Endothelial cell of umbilical vein (primary cell): ENCODE measurements around the gene GIT2. TPM values are rescaled to one million over a fixed set of nuclear protein-coding genes. Genes with fewer than 3 reads are reported as not detected.

Experiments
- BruUV-seq: library from RNA; stranded (reverse); fragments of 400-500 nt; replicated peaks from 2 replicates; lab custom pipeline; 2021; lab: Mats Ljungman, UMichigan
- CTCF ChIA-PET: fragments of 300-600, 350-600 bp; sonication (Branson Sonifier 250); formaldehyde crosslinking; loops from one replicate; lab custom pipeline; 2021; ENCODE audit warnings: antibody characterized with exemption, inconsistent platforms; lab: Charles Lee
- POLR2A ChIA-PET: fragments of 300-600, 350-600 bp; sonication (Branson Sonifier 250); formaldehyde crosslinking; loops from one replicate; lab custom pipeline; 2021; ENCODE audit warnings: antibody characterized with exemption, inconsistent platforms; lab: Charles Lee
- DNase-seq: peaks from one replicate; pipeline ENCODE4 v3.0.0-alpha.2; 2011; ENCODE audit warnings: low read depth, low spot score
- FAIRE-seq: peaks from 2 replicates; lab custom pipeline; 2011; peaks lifted over from hg19 to GRCh38; lab: Jason Lieb, UNC
- H2AFZ ChIP-seq: 2 replicates; pipeline ENCODE4 v1.6.0; 2012; ENCODE audit warnings: low read depth, low read length, control low read depth, inconsistent platforms
- H3K27ac ChIP-seq: 2 replicates; pipeline ENCODE4 v1.5.1; 2011; ENCODE audit warnings: low read depth, mild to moderate bottlenecking, control low read depth, low read length, moderate library complexity; ENCODE audit not compliant: insufficient read depth
- H3K27me3 ChIP-seq, 2 experiments: 2 replicates each; pipeline versions ENCODE4 v1.6.0 to v1.6.1; 2011; ENCODE audit warnings: low read length in 2 of 2, mixed read lengths in 1 of 2; ENCODE audit not compliant: control insufficient read depth in 2 of 2, insufficient read depth in 2 of 2
- H3K36me3 ChIP-seq, 2 experiments: 2 replicates in 1 of 2; 3 replicates in 1 of 2; pipeline ENCODE4 v1.5.1; 2011; ENCODE audit warnings: low read length in 2 of 2, mild to moderate bottlenecking in 1 of 2, moderate library complexity in 1 of 2; ENCODE audit not compliant: control insufficient read depth in 2 of 2, insufficient read depth in 2 of 2; ENCODE audit errors: extremely low read depth in 1 of 2
- H3K4me1 ChIP-seq: 3 replicates; pipeline ENCODE4 v1.5.1; 2011; ENCODE audit warnings: mild to moderate bottlenecking, low read length; ENCODE audit not compliant: control insufficient read depth, insufficient read depth; ENCODE audit errors: extremely low read depth
- H3K4me2 ChIP-seq: 2 replicates; pipeline ENCODE4 v1.6.1; 2011; ENCODE audit warnings: low read length, control low read depth, mixed read lengths; ENCODE audit not compliant: insufficient read depth
- H3K4me3 ChIP-seq, 3 experiments: fragments of 200-600 bp in 1 of 3; sonication (generic), shearing (Covaris generic) in 1 of 3; replicated peaks in 1 of 3; 2 replicates each; pipeline ENCODE4 v1.5.1; 2011 to 2016; ENCODE audit warnings: control low read depth in 3 of 3, low read length in 3 of 3, mild to moderate bottlenecking in 2 of 3, inconsistent platforms in 1 of 3, low read depth in 1 of 3, moderate library complexity in 1 of 3; ENCODE audit not compliant: insufficient read depth in 1 of 3
- H3K79me2 ChIP-seq: 2 replicates; pipeline ENCODE4 v1.6.0; 2012; ENCODE audit warnings: low read length, inconsistent platforms; ENCODE audit not compliant: control insufficient read depth, insufficient read depth
- H3K9ac ChIP-seq: replicated peaks from 2 replicates; pipeline ENCODE3; 2011; ENCODE audit warnings: low read length, control low read depth; ENCODE audit not compliant: insufficient read depth; ENCODE audit errors: extremely low read depth
- H3K9me1 ChIP-seq: replicated peaks from 3 replicates; pipeline ENCODE4 v1.6.0; 2011; ENCODE audit warnings: mild to moderate bottlenecking, low read length; ENCODE audit not compliant: control insufficient read depth, insufficient read depth; ENCODE audit errors: extremely low read depth
- H3K9me3 ChIP-seq: replicated peaks from 2 replicates; pipeline ENCODE4 v1.5.1; 2012; ENCODE audit warnings: low read length, inconsistent platforms; ENCODE audit not compliant: control insufficient read depth, insufficient read depth
- H4K20me1 ChIP-seq: replicated peaks from 2 replicates; pipeline ENCODE3; 2011; ENCODE audit warnings: mild to moderate bottlenecking, low read length; ENCODE audit not compliant: control insufficient read depth, insufficient read depth; ENCODE audit errors: extremely low read depth
- EZH2 ChIP-seq: IDR thresholded peaks from 2 replicates; pipeline ENCODE4 v1.6.1; 2012; ENCODE audit warnings: borderline replicate concordance, low read depth, mild to moderate bottlenecking, moderate library complexity, low read length, inconsistent platforms; ENCODE audit not compliant: severe bottlenecking
- FOS ChIP-seq: IDR thresholded peaks from 2 replicates; pipeline ENCODE4 v1.6.1; 2011; ENCODE audit warnings: mild to moderate bottlenecking, low read length, moderate library complexity, borderline replicate concordance; ENCODE audit not compliant: insufficient read depth
- GATA2 ChIP-seq: IDR thresholded peaks from 2 replicates; pipeline ENCODE4 v1.7.0; 2011; ENCODE audit warnings: low read depth, mild to moderate bottlenecking, moderate library complexity, mixed read lengths, low read length; ENCODE audit not compliant: insufficient read length, insufficient read depth
- JUN ChIP-seq: IDR thresholded peaks from 2 replicates; pipeline ENCODE4 v1.6.1; 2011; ENCODE audit warnings: borderline replicate concordance, low read depth; ENCODE audit not compliant: insufficient read length, insufficient read depth
- MAX ChIP-seq: IDR thresholded peaks from 2 replicates; pipeline ENCODE4 v1.6.1; 2011; ENCODE audit not compliant: insufficient read depth, insufficient read length
- MYC ChIP-seq: IDR thresholded peaks from one replicate; pipeline ENCODE4 v1.6.1; 2011; ENCODE audit warnings: mild to moderate bottlenecking, low read depth, low read length
- POLR2A ChIP-seq: IDR thresholded peaks from 2 replicates; pipeline ENCODE4 v1.6.1; 2012; ENCODE audit warnings: low read depth, mild to moderate bottlenecking, control low read depth, low read length
- POLR2AphosphoS5 ChIP-seq: IDR thresholded peaks from 2 replicates; pipeline ENCODE4 v1.6.1; 2012; ENCODE audit warnings: low read depth, mild to moderate bottlenecking, control low read depth, low read length, moderate library complexity; ENCODE audit not compliant: insufficient read depth
- dilution Hi-C: fragments of 300-500 bp; cut with MboI; formaldehyde crosslinking; loops from one replicate; pipeline ENCODE4 v1.15.0; 2019; ENCODE audit warnings: low sequenced_read_pairs; ENCODE audit not compliant: extremely low pct_ligation_motif_present
- intact Hi-C: fragments of 100-400 bp; cut with micrococcal nuclease; formaldehyde crosslinking; loops from one replicate; pipeline ENCODE4 v1.10.0; 2022
- polyA plus RNA-seq, 4 experiments: library from polyadenylated mRNA; depleted of rRNA in 3 of 4; stranded (reverse) in 3 of 4; unstranded in 1 of 4; fragments of >200 nt; gene quantifications; 2 replicates each; pipeline versions ENCODE4 v1.2.1 to v1.2.3, GENCODE V29; 2011 to 2012; ENCODE audit warnings: missing spikeins in 1 of 4
- total RNA-seq: library from RNA; stranded (reverse); gene quantifications from 2 replicates; pipeline ENCODE4 v1.2.3, GENCODE V29; 2021
- TF ChIP-seq, protein P1 (sequence below), 2 donors: IDR thresholded peaks; 1 replicate in 1 of 2; 2 replicates in 1 of 2; pipeline ENCODE4 v1.5.1; 2011; ENCODE audit warnings: low read length in 2 of 2, mild to moderate bottlenecking in 2 of 2, moderate library complexity in 2 of 2, control low read depth in 1 of 2, inconsistent platforms in 1 of 2, low read depth in 1 of 2; ENCODE audit not compliant: insufficient read depth in 1 of 2; ENCODE audit errors: extremely low read depth in 1 of 2

The GIT2 gene
- total and polyA plus RNA-seq, 2 donors (not counting 3 experiments of a cell fraction or from before 2014, with no cell fraction given) = 37.3 to 77.2 TPM

DNA sequence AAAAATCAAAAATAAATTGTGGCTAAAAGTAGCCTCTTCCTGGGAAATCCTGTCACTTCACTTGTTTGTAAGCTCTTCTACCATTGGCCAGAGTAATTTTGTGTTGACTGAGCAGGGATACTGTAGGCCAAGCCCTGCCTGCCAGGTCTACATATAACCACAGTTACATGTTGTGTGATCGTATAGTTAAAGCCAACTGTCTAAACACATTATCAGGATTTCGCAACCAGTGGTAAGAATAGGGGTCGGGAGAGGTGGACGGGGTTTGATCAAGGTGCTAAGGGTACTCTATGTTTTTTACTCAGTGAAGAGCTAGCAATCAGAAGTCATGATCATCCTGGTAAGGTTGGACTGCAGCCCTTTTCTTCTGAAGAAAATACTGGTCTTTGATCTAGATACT is 16.5 kb upstream of the GIT2 start:
- H3K79me2 ChIP-seq = peaks cover 3% of the 10 kb centered on the region
- no peak for FAIRE-seq

GRCh38 chr12:110012137-110012536 is 16.0 kb upstream of the GIT2 start:
- ChIA-PET POLR2A (no interaction called here), CTCF (interaction anchor here (1.0 to 1.3 kb wide), 2 partner anchors 11 to 14 kb away, joined by 3 to 4 read pairs; no protein-coding TSS in a partner anchor)
- no peak for FAIRE-seq

More for the DNA sequence above, 16.5 kb upstream of the GIT2 start:
- dilution Hi-C loops (no loop called here), intact Hi-C loops (no loop called here)
- H3K4me2 ChIP-seq = no peak overlapping the region
- POLR2A ChIA-PET = no interaction called here
- H3K27me3 ChIP-seq = no peaks in the 10 kb centered on the region
- no TSS peak for BruUV-seq
- no peak for DNase-seq
- CTCF ChIA-PET = interaction anchor here (1.0 to 1.3 kb wide), 2 partner anchors 11 to 14 kb away, joined by 3 to 4 read pairs; no protein-coding TSS in a partner anchor
- peaks cover 6% of the 10 kb centered on the region for H3K4me1 ChIP-seq
- H3K9ac ChIP-seq = no peak overlapping the region
- no peaks in the 10 kb centered on the region for H3K9me3 ChIP-seq
- H3K9me1 ChIP-seq = no peaks in the 10 kb centered on the region
- no peak overlapping the region for H3K4me3 ChIP-seq
- no peak for TF ChIP-seq MYC
- H2AFZ ChIP-seq = no peak overlapping the region
- no peaks in the 10 kb centered on the region for H3K36me3 ChIP-seq
- no peak overlapping the region for H3K27ac ChIP-seq
- H4K20me1 ChIP-seq = no peaks in the 10 kb centered on the region

More at GRCh38 chr12:110012137-110012536, 16.0 kb upstream of the GIT2 start:
- Histone ChIP-seq H2AFZ (no peak overlapping the region), H3K9me3 (no peaks in the 10 kb centered on the region), H3K4me3 (no peak overlapping the region), H3K9me1 (no peaks in the 10 kb centered on the region), H3K9ac (no peak overlapping the region), H3K27ac (no peak overlapping the region), H3K79me2 (peaks cover 3% of the 10 kb centered on the region), H4K20me1 (no peaks in the 10 kb centered on the region), H3K4me2 (no peak overlapping the region), H3K36me3 (no peaks in the 10 kb centered on the region), H3K4me1 (peaks cover 6% of the 10 kb centered on the region), H3K27me3 (no peaks in the 10 kb centered on the region)
- intact Hi-C loops = no loop called here
- dilution Hi-C loops = no loop called here
- DNase-seq = no peak
- TF ChIP-seq MAX (no peak), FOS (no peak), POLR2A (no peak), POLR2AphosphoS5 (no peak), JUN (no peak), GATA2 (no peak), MYC (no peak), EZH2 (no peak)
- TF ChIP-seq, protein P1, sequence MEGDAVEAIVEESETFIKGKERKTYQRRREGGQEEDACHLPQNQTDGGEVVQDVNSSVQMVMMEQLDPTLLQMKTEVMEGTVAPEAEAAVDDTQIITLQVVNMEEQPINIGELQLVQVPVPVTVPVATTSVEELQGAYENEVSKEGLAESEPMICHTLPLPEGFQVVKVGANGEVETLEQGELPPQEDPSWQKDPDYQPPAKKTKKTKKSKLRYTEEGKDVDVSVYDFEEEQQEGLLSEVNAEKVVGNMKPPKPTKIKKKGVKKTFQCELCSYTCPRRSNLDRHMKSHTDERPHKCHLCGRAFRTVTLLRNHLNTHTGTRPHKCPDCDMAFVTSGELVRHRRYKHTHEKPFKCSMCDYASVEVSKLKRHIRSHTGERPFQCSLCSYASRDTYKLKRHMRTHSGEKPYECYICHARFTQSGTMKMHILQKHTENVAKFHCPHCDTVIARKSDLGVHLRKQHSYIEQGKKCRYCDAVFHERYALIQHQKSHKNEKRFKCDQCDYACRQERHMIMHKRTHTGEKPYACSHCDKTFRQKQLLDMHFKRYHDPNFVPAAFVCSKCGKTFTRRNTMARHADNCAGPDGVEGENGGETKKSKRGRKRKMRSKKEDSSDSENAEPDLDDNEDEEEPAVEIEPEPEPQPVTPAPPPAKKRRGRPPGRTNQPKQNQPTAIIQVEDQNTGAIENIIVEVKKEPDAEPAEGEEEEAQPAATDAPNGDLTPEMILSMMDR (IDR thresholded peaks at IDR 0.05; ENCODE audit: extremely low read depth in 1 of 2, insufficient read depth in 1 of 2, low read depth in 1 of 2, low read length in 2 of 2) = no peak
- BruUV-seq = no TSS peak
